ENCODE data around the gene HSD11B1. TPM values are rescaled to one million over a fixed set of nuclear protein-coding genes. Genes with fewer than 3 reads are reported as not detected.

HSD11B1 gene
- total RNA-seq, 4 donors from 2014 or later, result 37.1 to 166 (median 55.9) TPM

DNA sequence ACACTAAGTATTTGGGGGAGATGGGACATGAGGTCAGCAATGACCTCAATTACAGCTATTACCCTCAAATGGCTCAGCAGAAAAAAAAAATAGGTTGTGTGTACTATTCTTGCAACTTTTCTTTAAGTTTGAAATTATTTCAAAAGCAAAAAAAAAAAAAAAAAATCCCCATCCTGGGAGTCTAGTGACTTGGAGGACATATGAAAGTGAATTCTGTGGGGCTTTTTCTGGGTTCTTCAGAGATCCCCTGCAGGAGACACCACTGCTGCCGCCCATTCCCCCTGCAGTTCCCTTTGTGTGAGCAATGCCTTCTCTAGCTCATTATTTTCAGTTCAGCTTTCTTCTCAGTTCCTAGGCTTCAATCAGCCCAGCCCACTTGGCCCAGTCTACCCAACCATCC lies 16.7 kb downstream of the HSD11B1 start:
- H3K4me3 ChIP-seq (ENCODE audit: low read depth, poor library complexity, severe bottlenecking), result no peak overlapping the region
- DNase-seq (ENCODE audit: low spot score in 2 of 2), result no peak
- intact Hi-C loops (cut with DNase I; ENCODE audit: low total_unique reads), result no loop called here
- TF ChIP-seq, protein P1, sequence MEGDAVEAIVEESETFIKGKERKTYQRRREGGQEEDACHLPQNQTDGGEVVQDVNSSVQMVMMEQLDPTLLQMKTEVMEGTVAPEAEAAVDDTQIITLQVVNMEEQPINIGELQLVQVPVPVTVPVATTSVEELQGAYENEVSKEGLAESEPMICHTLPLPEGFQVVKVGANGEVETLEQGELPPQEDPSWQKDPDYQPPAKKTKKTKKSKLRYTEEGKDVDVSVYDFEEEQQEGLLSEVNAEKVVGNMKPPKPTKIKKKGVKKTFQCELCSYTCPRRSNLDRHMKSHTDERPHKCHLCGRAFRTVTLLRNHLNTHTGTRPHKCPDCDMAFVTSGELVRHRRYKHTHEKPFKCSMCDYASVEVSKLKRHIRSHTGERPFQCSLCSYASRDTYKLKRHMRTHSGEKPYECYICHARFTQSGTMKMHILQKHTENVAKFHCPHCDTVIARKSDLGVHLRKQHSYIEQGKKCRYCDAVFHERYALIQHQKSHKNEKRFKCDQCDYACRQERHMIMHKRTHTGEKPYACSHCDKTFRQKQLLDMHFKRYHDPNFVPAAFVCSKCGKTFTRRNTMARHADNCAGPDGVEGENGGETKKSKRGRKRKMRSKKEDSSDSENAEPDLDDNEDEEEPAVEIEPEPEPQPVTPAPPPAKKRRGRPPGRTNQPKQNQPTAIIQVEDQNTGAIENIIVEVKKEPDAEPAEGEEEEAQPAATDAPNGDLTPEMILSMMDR (IDR thresholded peaks at IDR 0.05), result no peak
- TF ChIP-seq POLR2A (IDR thresholded peaks at IDR 0.05), result no peak
- 90 to 97% methylated on average over 1 of the region's 1 CpG for WGBS, 2 donors

DNA sequence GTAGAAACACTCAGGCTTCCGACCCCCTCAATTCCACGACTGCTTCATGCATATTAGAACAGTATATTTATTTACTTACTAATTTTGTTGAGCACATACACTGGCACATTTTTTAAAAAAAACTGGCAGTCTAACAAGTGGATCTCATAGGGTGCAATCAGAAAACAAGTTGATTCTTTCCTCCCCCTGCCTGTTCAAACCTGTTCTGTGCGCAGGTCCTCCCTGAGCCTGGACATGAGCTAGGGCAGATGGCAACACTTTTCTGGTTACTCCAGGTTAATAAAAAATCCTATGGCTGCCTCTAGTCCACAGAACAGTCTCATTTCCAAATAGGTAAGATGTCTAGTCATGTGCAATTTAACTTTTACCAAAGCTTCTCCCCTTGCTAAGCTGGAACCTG lies 18.6 kb downstream of the HSD11B1 start:
- H3K4me3 ChIP-seq (ENCODE audit: low read depth, poor library complexity, severe bottlenecking), result no peak overlapping the region
- no peak for DNase-seq (ENCODE audit: low spot score in 2 of 2)
- intact Hi-C loops (cut with DNase I; ENCODE audit: low total_unique reads), result no loop called here
- TF ChIP-seq, protein P1 (IDR thresholded peaks at IDR 0.05), result no peak
- no peak for TF ChIP-seq POLR2A (IDR thresholded peaks at IDR 0.05)
- 56 to 61% methylated on average over 3 of the region's 3 CpGs for WGBS, 2 donors

DNA sequence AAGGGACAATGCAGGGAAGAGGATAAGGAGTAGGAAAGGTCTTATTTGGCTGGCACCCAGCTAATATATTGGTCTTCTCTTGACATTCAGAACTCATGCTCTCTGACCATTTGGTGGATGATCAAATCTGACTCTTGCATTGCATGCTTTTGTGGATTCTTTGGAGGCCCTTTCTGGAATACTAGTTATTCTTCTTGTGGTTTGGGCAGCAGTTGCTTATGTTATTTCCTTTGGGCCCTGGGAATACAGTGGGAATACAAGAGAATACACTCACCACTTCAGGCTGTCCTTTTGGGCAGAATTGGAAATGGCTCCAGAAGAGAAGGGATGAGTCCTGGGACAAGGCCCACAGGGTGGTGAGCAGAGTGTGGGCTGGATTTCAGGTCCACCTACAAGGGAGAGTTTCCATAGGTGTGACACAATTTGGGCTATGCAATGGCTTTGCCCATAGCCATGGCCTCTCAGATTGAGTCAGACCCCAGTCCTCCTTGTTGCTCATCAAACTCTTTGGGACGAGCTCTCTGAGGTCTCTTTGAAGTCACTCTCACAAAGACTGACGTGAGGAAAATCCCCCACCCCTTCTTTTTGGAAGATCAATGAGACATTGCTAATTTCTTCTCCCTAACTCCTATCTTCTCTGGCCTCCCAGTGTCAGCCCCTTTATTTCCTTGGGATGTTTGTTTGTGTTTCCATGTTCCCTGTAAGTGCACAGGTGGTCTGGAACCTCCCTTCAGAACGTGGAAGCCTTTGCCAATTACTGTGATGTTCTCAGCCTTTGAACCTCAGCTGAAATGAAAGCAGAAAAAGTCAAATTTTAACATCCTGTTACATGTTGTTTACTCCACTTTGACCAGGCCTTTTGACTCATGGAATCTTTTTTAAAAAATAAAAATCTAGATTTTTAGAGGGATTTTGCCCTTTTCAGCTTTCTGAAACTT lies 19.4 kb downstream of the HSD11B1 start:
- no peak for TF ChIP-seq POLR2A (IDR thresholded peaks at IDR 0.05)
- TF ChIP-seq, protein P1 (IDR thresholded peaks at IDR 0.05), result no peak
- no peak for DNase-seq (ENCODE audit: low spot score in 2 of 2)
- H3K4me3 ChIP-seq (ENCODE audit: low read depth, poor library complexity, severe bottlenecking), result no peak overlapping the region
- WGBS, 2 donors, result 72 to 81% methylated on average over 3 of the region's 3 CpGs
- intact Hi-C loops (cut with DNase I; ENCODE audit: low total_unique reads), result no loop called here

DNA sequence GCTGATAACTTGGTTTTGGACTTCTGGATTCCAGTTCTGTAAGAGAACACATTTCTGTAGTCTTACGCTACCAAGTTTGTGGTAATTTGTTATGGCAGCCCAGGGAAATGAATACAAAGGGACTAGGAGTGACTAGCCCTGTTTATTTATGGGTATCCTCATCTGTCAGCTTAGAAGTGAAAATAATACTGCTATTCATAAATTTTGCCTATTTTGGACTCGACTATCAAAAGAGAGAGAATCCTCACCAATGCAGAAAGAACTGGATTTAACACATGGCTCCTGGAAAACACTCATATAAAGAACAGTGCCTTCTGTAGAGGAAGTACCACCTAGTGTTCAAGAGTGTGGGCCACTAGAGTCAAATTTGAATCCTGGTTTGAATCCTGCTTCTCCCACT lies 22.6 kb downstream of the HSD11B1 start:
- no peak overlapping the region for H3K4me3 ChIP-seq (ENCODE audit: low read depth, poor library complexity, severe bottlenecking)
- intact Hi-C loops (cut with DNase I; ENCODE audit: low total_unique reads), result no loop called here
- DNase-seq (ENCODE audit: low spot score in 2 of 2), result no peak
- TF ChIP-seq, protein P1 (IDR thresholded peaks at IDR 0.05), result no peak
- TF ChIP-seq POLR2A (IDR thresholded peaks at IDR 0.05), result no peak
- 78 to 82% methylated on average over 2 of the region's 2 CpGs for WGBS, 2 donors

DNA sequence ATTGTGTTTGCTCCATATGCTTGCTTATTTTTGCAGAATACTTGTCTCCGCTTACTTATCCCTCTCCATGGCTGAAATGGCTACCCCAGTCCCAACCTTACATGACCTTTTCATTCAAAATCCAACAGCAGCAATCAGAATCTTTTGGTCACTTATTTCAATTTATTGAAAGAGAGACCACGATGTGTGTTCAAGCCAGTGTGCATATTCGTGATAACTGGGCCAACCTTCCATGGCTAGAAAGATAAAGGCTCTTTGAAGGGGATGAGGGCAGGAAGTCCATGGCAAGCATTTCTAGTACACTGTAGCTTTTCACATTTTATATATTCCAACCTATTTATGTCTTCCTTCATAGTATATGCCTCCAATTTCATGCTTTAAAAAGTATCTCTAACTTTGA lies 23.1 kb downstream of the HSD11B1 start:
- WGBS, 2 donors, result 82 to 91% methylated on average over 3 of the region's 3 CpGs
- H3K4me3 ChIP-seq (ENCODE audit: low read depth, poor library complexity, severe bottlenecking), result no peak overlapping the region
- TF ChIP-seq, protein P1 (IDR thresholded peaks at IDR 0.05), result no peak
- TF ChIP-seq POLR2A (IDR thresholded peaks at IDR 0.05), result no peak
- intact Hi-C loops (cut with DNase I; ENCODE audit: low total_unique reads), result no loop called here
- no peak for DNase-seq (ENCODE audit: low spot score in 2 of 2)

Measured in lower leg skin (tissue), 4 donors.